Left ventricle myocardium inferior (tissue), 1 donor: ENCODE results near the gene CLASP2. TPM values are rescaled to one million over a fixed set of nuclear protein-coding genes. Genes with fewer than 3 reads are reported as not detected.
"Not testable (repeated sequence)": the region's sequence is repeated elsewhere in the genome, so short reads cannot be mapped to it uniquely, and the experiment has no call there.

ENCODE experiments used
- DNase-seq: peaks from one replicate; pipeline ENCODE4 v3.0.0-alpha.2; 2020
- H3K27ac ChIP-seq: fragments of 200-600 bp; replicated peaks from 2 replicates; pipeline ENCODE4 v1.8.0; 2021
- H3K27me3 ChIP-seq: fragments of 200-600 bp; 2 replicates; pipeline ENCODE4 v1.8.0; 2021; ENCODE audit warnings: low read depth
- H3K36me3 ChIP-seq: fragments of 200-600 bp; 2 replicates; pipeline ENCODE4 v1.8.0; 2021
- H3K4me1 ChIP-seq: fragments of 200-600 bp; 2 replicates; pipeline ENCODE4 v1.8.0; 2021
- H3K4me3 ChIP-seq: fragments of 200-600 bp; 2 replicates; pipeline ENCODE4 v1.8.0; 2021; ENCODE audit warnings: mild to moderate bottlenecking, moderate library complexity
- H3K9me3 ChIP-seq: fragments of 200-600 bp; replicated peaks from 2 replicates; pipeline ENCODE4 v1.8.0; 2021
- intact Hi-C: fragments of 100-400 bp; cut with micrococcal nuclease; formaldehyde crosslinking; loops from one replicate; pipeline ENCODE4 v1.11.0; 2022
- total RNA-seq: library from RNA; stranded (reverse); fragmentation: NEBNext Ultra II Directional; extraction: Animal tissue kit (Norgen Biotek cat#: 25700); gene quantifications from one replicate; pipeline ENCODE4 v1.2.1, GENCODE V29; 2021
- TF ChIP-seq, protein P1 (sequence below): fragments of 200-600 bp; IDR thresholded peaks from 2 replicates; pipeline ENCODE4 v1.8.0; 2021; ENCODE audit warnings: antibody characterized with exemption, mild to moderate bottlenecking, borderline replicate concordance
- donor health status: DM: no; HTN: yes; CAD: no; lungs with severe emphysema.

The CLASP2 gene
- total RNA-seq, 1 donor from 2014 or later = 75.0 TPM

DNA sequence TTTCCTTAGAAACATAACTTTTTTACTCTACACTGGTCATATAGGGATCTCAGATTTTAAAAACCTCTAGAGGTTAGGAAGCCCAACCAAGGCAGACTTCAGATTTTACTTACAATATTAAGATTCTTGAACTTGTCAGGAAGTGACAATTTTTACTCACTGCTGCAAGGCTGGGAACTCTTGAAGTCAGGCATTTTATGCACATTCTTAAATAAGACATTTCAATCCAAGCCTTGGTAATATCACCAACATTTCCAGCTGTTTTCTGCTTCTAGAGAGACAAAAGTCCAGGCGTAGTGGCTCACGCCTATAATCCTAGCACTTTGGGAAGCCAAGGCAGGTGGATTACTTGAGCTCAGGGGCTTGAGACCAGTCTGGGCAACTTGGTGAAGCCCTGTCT, 244.2 kb downstream of the CLASP2 start:
- Histone ChIP-seq H3K4me3 (no peak overlapping the region), H3K4me1 (no peaks in the 10 kb centered on the region), H3K36me3 (no peaks in the 10 kb centered on the region), H3K27ac (no peak overlapping the region), H3K9me3 (no peaks in the 10 kb centered on the region), H3K27me3 (no peaks in the 10 kb centered on the region)
- intact Hi-C loops = no loop called here
- DNase-seq = no peak
- TF ChIP-seq, protein P1, sequence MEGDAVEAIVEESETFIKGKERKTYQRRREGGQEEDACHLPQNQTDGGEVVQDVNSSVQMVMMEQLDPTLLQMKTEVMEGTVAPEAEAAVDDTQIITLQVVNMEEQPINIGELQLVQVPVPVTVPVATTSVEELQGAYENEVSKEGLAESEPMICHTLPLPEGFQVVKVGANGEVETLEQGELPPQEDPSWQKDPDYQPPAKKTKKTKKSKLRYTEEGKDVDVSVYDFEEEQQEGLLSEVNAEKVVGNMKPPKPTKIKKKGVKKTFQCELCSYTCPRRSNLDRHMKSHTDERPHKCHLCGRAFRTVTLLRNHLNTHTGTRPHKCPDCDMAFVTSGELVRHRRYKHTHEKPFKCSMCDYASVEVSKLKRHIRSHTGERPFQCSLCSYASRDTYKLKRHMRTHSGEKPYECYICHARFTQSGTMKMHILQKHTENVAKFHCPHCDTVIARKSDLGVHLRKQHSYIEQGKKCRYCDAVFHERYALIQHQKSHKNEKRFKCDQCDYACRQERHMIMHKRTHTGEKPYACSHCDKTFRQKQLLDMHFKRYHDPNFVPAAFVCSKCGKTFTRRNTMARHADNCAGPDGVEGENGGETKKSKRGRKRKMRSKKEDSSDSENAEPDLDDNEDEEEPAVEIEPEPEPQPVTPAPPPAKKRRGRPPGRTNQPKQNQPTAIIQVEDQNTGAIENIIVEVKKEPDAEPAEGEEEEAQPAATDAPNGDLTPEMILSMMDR = no peak

DNA sequence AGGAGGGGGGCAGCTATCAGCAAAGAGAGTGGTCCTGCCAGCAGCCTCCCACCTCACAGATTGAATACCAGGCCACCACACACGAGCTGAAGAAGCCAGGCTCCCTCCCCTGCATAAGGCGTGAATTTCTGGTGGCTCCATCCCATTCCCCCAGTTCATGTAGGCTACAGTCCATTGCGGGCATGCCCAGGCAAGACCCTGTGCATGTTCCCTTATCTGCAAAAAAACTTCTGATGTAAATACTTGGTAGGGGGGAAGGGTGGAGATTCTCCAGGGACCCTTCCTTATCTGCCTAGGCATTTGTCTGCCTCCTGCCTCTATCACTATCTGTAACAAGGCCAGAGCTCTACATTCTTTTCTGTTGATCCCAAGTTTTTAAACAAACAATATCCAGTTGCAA, 250.3 kb downstream of the CLASP2 start:
- H3K27me3 ChIP-seq = no peaks in the 10 kb centered on the region
- no peak overlapping the region for H3K27ac ChIP-seq
- DNase-seq = no peak
- H3K4me3 ChIP-seq = no peak overlapping the region
- H3K36me3 ChIP-seq = peaks cover 11% of the 10 kb centered on the region
- TF ChIP-seq, protein P1 = no peak
- H3K9me3 ChIP-seq = no peaks in the 10 kb centered on the region
- no peaks in the 10 kb centered on the region for H3K4me1 ChIP-seq
- intact Hi-C loops = no loop called here

DNA sequence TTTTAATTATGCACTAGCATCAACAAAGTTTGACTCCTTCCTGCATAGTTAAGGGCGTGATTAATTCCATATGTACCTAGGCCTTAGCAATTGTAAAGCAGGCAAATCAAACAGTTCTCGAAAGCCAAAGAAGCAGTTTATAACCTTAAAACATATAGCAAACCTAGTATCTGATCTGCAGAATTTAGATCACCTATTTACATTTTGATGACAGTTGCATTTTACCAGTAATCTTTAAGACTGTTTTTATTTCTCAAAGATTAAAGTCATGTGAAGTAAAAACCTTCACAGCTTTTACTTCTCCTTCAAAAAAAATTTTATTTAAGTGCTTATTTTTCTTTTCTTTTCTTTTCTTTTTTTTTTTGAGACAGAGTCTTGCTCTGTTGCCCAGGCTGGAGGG, 257.0 kb downstream of the CLASP2 start:
- TF ChIP-seq, protein P1 = no peak
- intact Hi-C loops = no loop called here

DNA sequence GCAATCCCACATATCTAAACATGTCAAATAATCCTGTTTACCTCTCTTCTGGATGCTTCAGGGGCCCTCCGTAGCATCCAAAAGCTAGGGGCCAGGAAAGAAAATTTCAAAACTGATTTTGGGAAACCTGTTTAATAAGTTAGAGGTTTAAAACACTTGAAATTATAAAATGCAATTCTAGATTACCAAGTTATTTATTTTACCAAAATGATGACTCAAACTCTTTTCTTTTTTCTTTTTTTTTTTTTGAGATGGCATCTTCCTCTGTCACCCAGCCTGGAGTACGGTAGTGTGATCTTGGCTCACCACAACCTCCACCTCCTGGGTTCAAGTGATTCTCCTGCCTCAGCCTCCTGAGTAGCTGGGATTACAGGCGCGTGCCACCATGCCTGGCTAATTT, 258.5 kb downstream of the CLASP2 start:
- H3K36me3 ChIP-seq, H3K27me3 ChIP-seq, H3K4me1 ChIP-seq, H3K27ac ChIP-seq, DNase-seq, H3K4me3 ChIP-seq, intact Hi-C loops: not testable (repeated sequence)
- peaks cover 40% of the 10 kb centered on the region for H3K9me3 ChIP-seq

More for the DNA sequence above, 257.0 kb downstream of the CLASP2 start:
- Histone ChIP-seq H3K4me3 (no peak overlapping the region), H3K27me3 (no peaks in the 10 kb centered on the region), H3K36me3 (peaks cover 9% of the 10 kb centered on the region), H3K27ac (no peak overlapping the region), H3K4me1 (no peaks in the 10 kb centered on the region), H3K9me3 (peaks cover 40% of the 10 kb centered on the region)
- DNase-seq = no peak

DNA sequence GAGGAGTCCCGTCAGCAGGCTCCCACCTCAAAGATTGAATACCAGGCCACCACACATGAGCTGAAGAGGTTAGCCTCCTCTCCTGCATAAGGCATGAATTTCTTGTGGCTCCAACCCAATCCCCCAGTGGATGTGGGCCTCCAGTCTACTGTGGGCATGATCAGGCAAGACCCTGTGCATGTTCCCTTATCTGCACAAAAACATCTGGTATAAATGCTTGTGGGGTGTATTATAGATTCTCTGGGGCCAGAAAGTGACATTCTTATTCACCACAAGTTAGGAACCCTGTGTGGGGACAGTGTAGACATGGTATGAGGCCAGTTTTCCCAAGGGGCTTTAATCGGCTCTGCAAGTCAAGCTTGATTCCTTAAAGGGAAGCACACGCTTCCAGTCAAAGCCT, 259.6 kb downstream of the CLASP2 start:
- intact Hi-C loops = no loop called here
- Histone ChIP-seq H3K27me3 (no peaks in the 10 kb centered on the region), H3K9me3 (peaks cover 40% of the 10 kb centered on the region), H3K27ac (no peak overlapping the region), H3K4me1 (no peaks in the 10 kb centered on the region), H3K36me3 (peaks cover 7% of the 10 kb centered on the region), H3K4me3 (no peak overlapping the region)
- DNase-seq = no peak
- TF ChIP-seq, protein P1 = no peak

DNA sequence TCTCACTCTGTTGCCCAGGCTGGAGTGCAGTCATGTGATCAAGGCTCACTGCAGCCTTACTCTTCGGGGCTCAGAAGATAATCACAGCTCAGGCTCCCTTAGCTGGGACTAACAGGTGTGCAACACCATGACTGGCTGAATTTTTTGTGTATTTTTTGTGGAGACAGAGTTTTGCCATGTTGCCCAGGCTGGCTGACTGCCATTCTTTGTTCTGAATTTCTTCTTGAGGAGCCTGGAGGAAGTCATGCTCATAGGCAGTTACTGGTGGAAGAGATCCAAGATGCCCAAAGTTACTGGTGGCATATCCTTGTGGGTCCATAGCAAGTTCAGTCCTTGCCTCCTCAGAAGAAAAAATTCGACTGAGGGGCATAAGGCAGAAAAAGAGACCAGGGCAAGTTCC, 261.3 kb downstream of the CLASP2 start:
- H3K4me1 ChIP-seq = no peaks in the 10 kb centered on the region
- H3K27ac ChIP-seq = no peak overlapping the region
- H3K27me3 ChIP-seq = no peaks in the 10 kb centered on the region
- TF ChIP-seq, protein P1 = no peak
- peaks cover 40% of the 10 kb centered on the region for H3K9me3 ChIP-seq
- intact Hi-C loops = no loop called here
- no peak overlapping the region for H3K4me3 ChIP-seq
- H3K36me3 ChIP-seq = peaks cover 7% of the 10 kb centered on the region
- no peak for DNase-seq
